HT-29 (cell line): Measurements from ENCODE around the gene PDIA2. TPM values are rescaled to one million over a fixed set of nuclear protein-coding genes. Genes with fewer than 3 reads are reported as not detected.
"Not testable (repeated sequence)": the region's sequence is repeated elsewhere in the genome, so short reads cannot be mapped to it uniquely, and the experiment has no call there.

Experiments
- DNase-seq: peaks from one replicate; pipeline ENCODE4 v3.0.0-alpha.2; 2015; ENCODE audit warnings: low spot score
- total RNA-seq: library from RNA; depleted of rRNA; stranded (reverse); fragments of >200 nt; shearing (Covaris generic); gene quantifications from 2 replicates; pipeline ENCODE4 v1.2.3, GENCODE V29; 2014

The PDIA2 gene
- total RNA-seq, 1 experiment from 2014 or later, result 3.0 TPM

- no peak for DNase-seq
Measured at GRCh38 chr16:263182-263774, 19.7 kb upstream of the PDIA2 start.

- DNase-seq, result no peak
Measured at GRCh38 chr16:263944-264343, 19.0 kb upstream of the PDIA2 start.

GRCh38 chr16:264440-264951, 18.5 kb upstream of the PDIA2 start:
- no peak for DNase-seq

GRCh38 chr16:265002-265529, 17.9 kb upstream of the PDIA2 start:
- DNase-seq, result no peak

GRCh38 chr16:265711-266110, 17.3 kb upstream of the PDIA2 start:
- peak; percentile 44 for DNase-seq

- no peak for DNase-seq
Measured at GRCh38 chr16:266258-267164, 16.5 kb upstream of the PDIA2 start.

- DNase-seq, result not testable (repeated sequence)
Measured at GRCh38 chr16:267562-267961, 15.4 kb upstream of the PDIA2 start.

- peak; percentile 72 for DNase-seq
Measured at GRCh38 chr16:268141-269053, 14.6 kb upstream of the PDIA2 start.

GRCh38 chr16:269061-269796, 13.7 kb upstream of the PDIA2 start:
- no peak for DNase-seq

GRCh38 chr16:270381-271255, 12.3 kb upstream of the PDIA2 start:
- no peak for DNase-seq

- no peak for DNase-seq
Measured at GRCh38 chr16:272633-273546, 10.1 kb upstream of the PDIA2 start.

- DNase-seq, result peak; percentile 29
Measured at GRCh38 chr16:273547-274421, 9.2 kb upstream of the PDIA2 start.

GRCh38 chr16:275041-275641, 7.8 kb upstream of the PDIA2 start:
- DNase-seq, result peak; percentile 25

- DNase-seq, result no peak
Measured at GRCh38 chr16:275786-276232, 7.2 kb upstream of the PDIA2 start, which contains the start of gene RGS11. Gene RGS11, minus strand, starts transcription at chr16:275944. Its CDS starts 33 bp downstream, at chr16:275911.

GRCh38 chr16:276426-277077, 6.4 kb upstream of the PDIA2 start:
- DNase-seq, result no peak

- peak; percentile 72 for DNase-seq
Measured at GRCh38 chr16:278863-279366, 4.0 kb upstream of the PDIA2 start.
